Tibial artery (tissue), 4 donors: ENCODE data around the gene SYT6.

Experiments
- DNase-seq, 2 donors: peaks; one replicate each; pipeline ENCODE4 v3.0.0-alpha.2; 2019
- H3K27ac ChIP-seq, 2 donors: fragments of 200-600 bp; sonication (generic) in 1 of 2; 1 replicate in 1 of 2; 2 replicates in 1 of 2; pipeline ENCODE4 v1.5.1; 2018 to 2019; ENCODE audit warnings: mild to moderate bottlenecking in 1 of 2
- H3K27me3 ChIP-seq, 2 donors: fragments of 200-600 bp; sonication (generic) in 1 of 2; one replicate each; pipeline versions ENCODE4 v1.5.1 to v1.6.0; 2016 to 2019
- H3K36me3 ChIP-seq, 3 donors: fragments of 200-600 bp; sonication (generic) in 2 of 3; one replicate each; pipeline ENCODE4 v1.5.1; 2016 to 2019; ENCODE audit warnings: mild to moderate bottlenecking in 2 of 3
- H3K4me1 ChIP-seq, 4 donors: fragments of 200-600 bp; sonication (generic) in 2 of 4; 1 replicate in 3 of 4; 2 replicates in 1 of 4; pipeline ENCODE4 v1.5.1; 2016 to 2019
- H3K4me3 ChIP-seq, 2 donors: fragments of 200-600 bp; sonication (generic) in 1 of 2; 1 replicate in 1 of 2; 2 replicates in 1 of 2; pipeline ENCODE4 v1.5.1; 2018 to 2019; ENCODE audit warnings: mild to moderate bottlenecking in 2 of 2
- H3K9me3 ChIP-seq, 3 donors: fragments of 200-600 bp; sonication (generic) in 1 of 3; one replicate each; pipeline ENCODE4 v1.5.1; 2016 to 2019
- CTCF ChIP-seq, 2 experiments: fragments of 200-600 bp in 1 of 2; fragments of 450-650 bp in 1 of 2; IDR thresholded peaks; one replicate each; pipeline ENCODE4 v1.5.1; 2017 to 2019; ENCODE audit warnings: antibody characterized with exemption in 2 of 2, mild to moderate bottlenecking in 1 of 2, moderate library complexity in 1 of 2
- intact Hi-C: fragments of 100-400 bp; cut with DNase I; formaldehyde crosslinking; loops from one replicate; pipeline ENCODE4 v1.15.0; 2023; ENCODE audit warnings: low total_unique reads

The SYT6 gene

GRCh38 chr1:114195819-114196218, 42.1 kb upstream of the SYT6 start:
- peaks cover 0 to 10% of the 10 kb centered on the region in 2 donors for H3K27me3 ChIP-seq
- intact Hi-C loops: loop anchor here (5.0 kb wide), 1 partner anchor 576 kb away; no protein-coding TSS in a partner anchor

GRCh38 chr1:114192328-114192727, 38.7 kb upstream of the SYT6 start:
- TF ChIP-seq CTCF (IDR thresholded peaks at IDR 0.05): no peak
- peaks cover 0 to 6% of the 10 kb centered on the region in 2 donors for H3K27me3 ChIP-seq
- intact Hi-C loops: no loop called here
- H3K4me3 ChIP-seq: no peak overlapping the region
- no peak for DNase-seq
- H3K36me3 ChIP-seq: no peaks in the 10 kb centered on the region
- H3K4me1 ChIP-seq: no peaks in the 10 kb centered on the region
- H3K9me3 ChIP-seq: no peaks in the 10 kb centered on the region
- H3K27ac ChIP-seq: no peak overlapping the region

More at GRCh38 chr1:114195819-114196218, 42.1 kb upstream of the SYT6 start:
- no peak for TF ChIP-seq CTCF (IDR thresholded peaks at IDR 0.05)
- Histone ChIP-seq H3K36me3 (no peaks in the 10 kb centered on the region), H3K9me3 (no peaks in the 10 kb centered on the region), H3K4me3 (no peak overlapping the region), H3K27ac (no peak overlapping the region), H3K4me1 (no peaks in the 10 kb centered on the region)
- DNase-seq: no peak

- Histone ChIP-seq H3K27me3 (peaks cover 0 to 2% of the 10 kb centered on the region in 2 donors), H3K4me1 (no peaks in the 10 kb centered on the region), H3K9me3 (no peaks in the 10 kb centered on the region), H3K4me3 (no peak overlapping the region), H3K27ac (no peak overlapping the region), H3K36me3 (no peaks in the 10 kb centered on the region)
- TF ChIP-seq CTCF (IDR thresholded peaks at IDR 0.05): no peak
- DNase-seq: no peak
- intact Hi-C loops: loop anchor here (10.0 kb wide), 1 partner anchor 585 kb away; no protein-coding TSS in a partner anchor
These were observed 35.7 kb upstream of the SYT6 start for GRCh38 chr1:114189398-114189797.

GRCh38 chr1:114181356-114181755, 27.7 kb upstream of the SYT6 start:
- no peak overlapping the region for H3K4me3 ChIP-seq
- H3K27ac ChIP-seq: no peak overlapping the region
- intact Hi-C loops: loop anchor here (10.0 kb wide), 1 partner anchor 577 kb away; no protein-coding TSS in a partner anchor
- no peaks in the 10 kb centered on the region for H3K9me3 ChIP-seq
- H3K4me1 ChIP-seq: no peaks in the 10 kb centered on the region
- no peak for TF ChIP-seq CTCF (IDR thresholded peaks at IDR 0.05)
- DNase-seq: no peak
- H3K27me3 ChIP-seq: no peaks in the 10 kb centered on the region
- H3K36me3 ChIP-seq: no peaks in the 10 kb centered on the region

DNA sequence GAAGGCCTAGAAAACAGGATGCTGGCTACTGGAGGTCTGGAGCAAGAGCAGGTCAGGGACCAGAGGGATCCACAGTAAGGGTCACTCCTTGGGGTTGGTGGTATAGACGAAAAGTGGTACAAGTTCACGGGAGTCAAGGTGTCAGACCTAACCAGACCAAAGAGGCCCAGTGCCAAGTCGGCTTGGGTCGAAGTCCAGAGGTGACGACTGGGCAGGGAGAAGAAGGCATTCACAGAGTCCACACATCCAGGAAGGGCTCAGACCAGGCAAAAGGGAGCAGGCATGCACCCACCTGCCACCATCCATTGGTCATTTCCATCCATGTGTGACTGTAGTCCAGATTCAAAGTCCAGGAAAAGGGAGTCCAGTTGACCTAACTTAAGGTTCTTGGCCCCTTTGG, 27.1 kb upstream of the SYT6 start:
- no peak for TF ChIP-seq CTCF (IDR thresholded peaks at IDR 0.05)
- intact Hi-C loops: loop anchor here (10.0 kb wide), 1 partner anchor 576 kb away; no protein-coding TSS in a partner anchor
- no peak for DNase-seq
- no peaks in the 10 kb centered on the region for H3K9me3 ChIP-seq
- H3K27me3 ChIP-seq: no peaks in the 10 kb centered on the region
- no peak overlapping the region for H3K27ac ChIP-seq
- H3K4me3 ChIP-seq: no peak overlapping the region
- H3K4me1 ChIP-seq: no peaks in the 10 kb centered on the region
- no peaks in the 10 kb centered on the region for H3K36me3 ChIP-seq

DNA sequence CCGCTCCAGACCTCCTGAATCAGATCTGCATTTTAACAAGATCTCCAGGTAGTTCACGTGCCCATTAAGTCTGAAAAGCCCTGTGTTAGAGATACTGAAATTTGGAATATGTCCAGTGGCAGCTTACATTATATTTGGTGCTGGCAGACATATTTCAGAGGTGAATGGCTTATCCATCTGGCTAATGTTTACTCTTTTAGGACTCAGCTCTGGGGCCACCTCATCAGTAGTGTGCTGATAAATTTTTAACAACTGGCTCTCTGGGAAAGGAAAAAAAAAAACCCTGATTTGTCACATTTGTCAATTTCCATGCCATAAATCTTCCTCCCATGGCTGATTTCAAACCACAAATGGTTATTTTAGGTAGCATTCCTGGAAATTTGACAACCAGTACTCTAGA, 25.3 kb upstream of the SYT6 start:
- TF ChIP-seq CTCF (IDR thresholded peaks at IDR 0.05): no peak
- Histone ChIP-seq H3K4me3 (no peak overlapping the region), H3K9me3 (no peaks in the 10 kb centered on the region), H3K27me3 (no peaks in the 10 kb centered on the region), H3K36me3 (no peaks in the 10 kb centered on the region), H3K27ac (no peak overlapping the region), H3K4me1 (no peaks in the 10 kb centered on the region)
- intact Hi-C loops: no loop called here
- DNase-seq: no peak
